CD4-positive, alpha-beta T cell treated with Interleukin-15 for 1 hour (primary cell): ENCODE data around the gene RSRP1.
"Not testable (repeated sequence)": the region's sequence is repeated elsewhere in the genome, so short reads cannot be mapped to it uniquely, and the experiment has no call there.

ENCODE experiments used
- DNase-seq: peaks from one replicate; pipeline ENCODE4 v3.0.0-alpha.2; 2020

Gene RSRP1

DNA sequence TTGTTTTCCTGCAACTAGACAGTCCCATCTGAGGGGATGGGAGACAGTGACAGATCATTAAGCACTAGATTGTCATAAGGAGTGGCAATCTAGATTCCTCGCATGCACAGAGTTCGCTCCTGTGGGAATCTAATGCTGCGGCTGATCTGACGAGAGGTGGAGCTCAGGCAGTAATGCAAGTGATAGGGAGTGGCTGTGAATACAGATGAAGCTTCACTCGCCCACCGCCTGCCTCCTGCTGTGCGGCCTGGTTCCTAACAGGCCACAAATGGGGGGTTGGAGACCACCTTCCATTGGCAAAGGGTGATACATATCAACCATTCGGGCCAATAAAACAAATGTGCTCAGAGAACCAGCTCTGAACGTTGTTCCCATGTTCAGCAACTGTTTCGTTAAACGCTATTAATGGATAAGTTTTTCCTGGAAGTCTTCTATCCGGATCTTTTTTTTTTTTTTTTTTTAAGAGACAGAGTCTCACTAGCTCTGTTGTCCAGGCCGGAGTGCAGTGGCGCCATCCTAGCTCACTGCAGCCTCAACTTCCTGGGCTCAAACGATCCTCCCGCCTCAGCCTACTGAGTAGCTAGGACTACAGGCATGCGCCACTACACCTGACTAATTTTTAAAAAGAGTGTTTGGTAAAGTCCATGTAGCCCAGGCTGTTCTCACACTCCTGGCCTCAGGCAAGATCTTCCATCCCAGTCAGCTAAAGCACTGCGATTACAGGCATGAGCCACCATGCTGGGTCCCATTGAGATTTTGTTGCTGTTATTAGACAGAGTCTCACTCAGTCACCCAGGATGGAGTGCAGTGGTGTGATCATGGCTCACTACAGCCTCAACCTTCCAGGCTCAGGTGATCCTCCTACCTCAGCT is 8.7 kb upstream of the RSRP1 start:
- DNase-seq: no peak

DNA sequence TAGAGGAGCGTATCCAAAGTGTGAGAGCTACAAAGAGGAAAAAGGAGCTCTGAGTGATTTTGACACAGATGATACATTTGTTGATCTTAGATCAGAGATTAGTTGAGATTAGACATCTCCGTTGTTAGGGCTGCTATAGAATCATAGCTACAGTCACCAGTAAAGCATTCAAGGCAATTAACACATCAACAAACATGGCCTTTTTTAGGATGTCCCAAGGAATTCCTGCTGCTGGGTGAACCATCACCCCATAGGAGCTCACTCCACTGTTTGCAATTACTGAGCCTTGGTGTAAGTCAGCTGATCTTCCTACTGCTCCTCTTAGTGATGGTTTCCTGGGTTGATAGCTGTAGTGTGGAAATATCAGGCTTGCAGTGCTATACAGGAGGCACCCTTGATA is 6.7 kb upstream of the RSRP1 start:
- no peak for DNase-seq

DNA sequence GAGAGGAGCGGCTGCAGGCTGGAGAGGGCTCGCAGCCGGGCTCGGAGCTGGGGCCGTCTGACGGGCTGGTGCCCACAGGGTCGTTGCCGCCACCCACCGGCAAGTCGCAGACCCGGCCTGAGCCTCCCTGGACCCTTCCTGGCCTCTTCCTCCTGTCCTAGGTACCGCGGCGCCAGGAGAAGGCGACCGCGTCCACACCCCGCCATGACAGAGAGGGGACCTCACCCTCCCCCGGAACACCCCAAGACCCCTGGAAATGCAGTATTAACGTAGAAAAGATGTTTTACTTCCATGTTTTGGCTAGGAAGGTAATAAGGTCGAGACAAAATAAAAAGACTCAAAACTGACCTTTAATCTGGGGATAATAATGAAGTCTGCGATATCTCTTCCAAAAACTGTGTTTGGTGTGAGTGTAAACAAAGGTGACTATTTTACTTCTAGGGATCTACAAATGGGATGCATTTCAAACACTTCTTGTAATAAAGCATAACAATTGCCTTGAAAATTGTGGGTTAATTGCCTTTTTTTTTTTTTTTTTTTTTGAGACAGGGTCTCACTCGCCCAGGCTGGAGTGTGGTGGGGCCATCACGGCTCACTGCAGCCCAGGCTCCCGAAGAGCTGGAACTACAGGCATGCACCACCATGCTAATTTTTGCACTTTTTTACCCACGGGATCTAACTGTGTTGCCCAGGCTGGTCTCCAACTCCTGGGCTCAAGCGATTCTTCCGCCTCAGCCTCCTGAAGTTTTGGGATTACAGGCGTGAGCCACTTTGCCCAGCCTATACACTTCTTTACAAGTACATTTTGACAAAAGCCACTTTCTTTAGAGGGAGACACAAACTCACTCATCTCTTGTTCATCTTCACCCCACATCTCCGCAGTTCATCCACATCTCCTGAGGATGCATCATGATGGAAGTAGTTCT is 838 bp upstream of the RSRP1 start:
- no peak for DNase-seq

DNA sequence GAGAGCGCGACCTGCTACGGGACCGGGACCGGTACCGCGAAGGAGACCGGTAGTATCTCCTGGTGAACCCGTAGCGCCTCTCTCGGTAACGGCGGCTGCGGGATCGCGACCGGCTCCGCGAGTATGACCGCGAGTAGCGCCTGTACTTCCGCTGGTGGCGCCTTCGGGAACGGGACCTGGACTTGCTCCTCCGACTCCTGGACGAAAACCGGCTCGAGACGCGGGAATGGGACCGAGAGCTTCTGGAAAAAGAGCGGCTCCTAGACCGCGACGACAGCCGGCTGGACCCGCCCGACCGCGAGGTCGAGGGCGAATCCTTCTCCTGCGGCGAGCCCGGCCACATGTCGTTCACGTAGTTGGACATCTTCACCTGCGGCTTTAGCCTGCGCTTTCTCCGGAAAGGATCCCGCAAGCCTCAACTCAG is 642 bp downstream of the RSRP1 start:
- peak; percentile 19 for DNase-seq

DNA sequence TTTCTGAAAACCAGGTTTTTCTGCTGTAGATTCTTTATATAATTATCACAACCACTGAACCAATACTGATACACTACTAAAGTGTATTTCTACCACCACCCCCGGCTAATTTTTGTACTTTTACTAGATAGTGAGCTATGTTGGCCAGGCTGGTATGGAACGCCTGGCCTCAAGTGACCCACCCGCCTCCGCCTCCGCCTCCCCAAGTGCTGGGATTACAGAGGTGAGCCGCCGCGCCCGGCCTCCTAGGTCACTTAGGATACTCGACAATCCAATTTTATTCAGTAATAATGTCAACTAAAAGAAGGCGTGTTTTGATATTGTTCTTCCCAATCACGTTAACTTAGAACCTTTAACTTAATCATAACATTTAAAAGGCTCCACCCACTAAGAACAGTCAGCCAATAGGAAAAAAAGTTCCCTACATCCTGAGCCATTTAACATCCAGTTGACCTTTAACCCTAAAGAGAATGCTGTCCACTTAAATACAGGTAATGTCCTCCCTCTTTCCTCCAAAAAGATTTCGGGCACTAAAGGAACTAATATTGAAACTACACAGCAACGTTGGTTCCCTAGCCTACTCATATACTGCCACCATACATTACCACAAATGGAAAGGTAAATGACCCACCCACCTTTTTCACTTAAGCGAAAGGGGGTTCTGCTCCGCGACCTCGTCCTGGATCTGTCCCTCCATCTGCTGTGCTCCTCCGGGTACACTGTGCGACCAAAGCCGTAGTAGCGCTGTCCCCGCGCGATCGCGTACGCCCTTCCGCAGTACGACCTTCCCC is 1.2 kb downstream of the RSRP1 start:
- no peak for DNase-seq

DNA sequence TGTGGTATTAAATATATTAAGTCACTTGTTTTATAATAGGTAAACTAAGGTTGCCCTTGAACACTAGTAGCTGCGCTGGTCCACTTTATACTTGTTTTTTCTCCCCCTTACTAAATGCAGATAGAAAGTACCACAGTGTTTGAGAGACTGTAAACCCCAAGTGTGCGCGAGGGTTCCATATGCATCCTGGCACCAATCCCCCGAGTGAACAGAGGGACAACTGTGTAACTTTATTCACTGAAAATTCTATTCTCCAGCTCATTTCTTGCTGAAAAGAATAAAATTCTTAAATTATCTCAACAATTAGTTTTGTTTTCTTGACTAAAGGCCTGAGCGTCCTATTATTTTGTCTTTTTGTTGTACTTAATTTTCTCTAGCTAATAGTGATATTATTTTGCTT is 1.9 kb downstream of the RSRP1 start:
- DNase-seq: no peak

DNA sequence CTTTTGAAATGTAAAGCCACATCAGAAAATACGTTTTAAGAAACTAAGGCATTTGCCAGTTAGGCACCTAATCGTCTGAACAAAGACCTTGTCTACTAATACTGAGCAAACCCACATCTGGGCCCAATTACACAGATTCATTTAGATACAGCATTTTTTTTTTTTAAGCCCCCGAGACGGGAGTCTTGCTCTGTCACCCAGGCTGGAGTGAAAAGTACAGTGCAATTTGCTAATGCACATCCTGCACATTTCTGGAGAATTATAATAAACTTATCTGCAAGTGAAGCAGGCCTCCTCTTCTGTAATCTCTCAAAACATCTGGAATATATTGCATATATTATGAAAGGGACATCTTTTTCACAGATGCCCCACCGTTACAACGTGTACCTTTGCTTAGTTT is 3.3 kb downstream of the RSRP1 start:
- DNase-seq: no peak

DNA sequence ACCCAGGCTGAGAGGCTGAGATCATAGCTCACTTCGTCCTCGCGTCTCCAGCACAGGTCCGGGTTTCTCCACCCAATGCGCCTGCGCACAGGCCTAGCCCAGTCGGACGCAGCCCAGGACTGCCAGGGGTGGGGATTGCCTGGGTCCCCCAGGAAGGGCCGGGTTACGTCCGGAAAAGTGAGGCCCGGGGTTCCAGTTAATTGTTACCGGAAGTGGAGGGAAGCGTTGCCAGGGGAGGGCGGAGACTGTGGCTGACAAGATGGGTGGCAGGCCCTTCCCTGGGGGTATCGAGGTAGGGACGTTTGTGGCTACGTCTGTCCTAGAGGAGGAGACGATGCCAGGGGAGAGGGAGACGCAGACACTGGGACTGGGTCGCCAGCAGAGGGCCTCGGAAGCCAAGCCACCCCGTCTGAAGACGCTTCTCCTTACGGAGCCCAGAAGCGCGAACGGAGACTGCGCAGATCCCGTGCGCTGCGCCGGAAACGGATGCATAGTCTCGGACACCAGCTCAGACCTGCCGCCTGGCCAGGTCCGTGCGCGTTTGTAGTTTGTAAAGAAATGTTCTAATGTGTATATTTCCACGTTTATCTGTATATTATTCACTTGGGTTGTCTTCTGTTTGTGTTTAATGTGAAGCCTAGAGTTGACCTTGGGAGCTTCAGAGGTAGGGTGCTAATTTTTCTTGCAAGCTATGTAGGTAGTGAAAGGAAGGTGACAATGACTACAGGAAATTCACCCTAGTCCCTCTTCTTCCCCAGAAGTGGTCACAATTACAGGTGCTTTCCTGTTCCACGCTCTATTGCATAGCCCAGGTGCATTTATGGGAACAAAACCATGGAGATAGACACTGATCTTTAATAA is 7.3 kb downstream of the RSRP1 start:
- peak; percentile 95 for DNase-seq

DNA sequence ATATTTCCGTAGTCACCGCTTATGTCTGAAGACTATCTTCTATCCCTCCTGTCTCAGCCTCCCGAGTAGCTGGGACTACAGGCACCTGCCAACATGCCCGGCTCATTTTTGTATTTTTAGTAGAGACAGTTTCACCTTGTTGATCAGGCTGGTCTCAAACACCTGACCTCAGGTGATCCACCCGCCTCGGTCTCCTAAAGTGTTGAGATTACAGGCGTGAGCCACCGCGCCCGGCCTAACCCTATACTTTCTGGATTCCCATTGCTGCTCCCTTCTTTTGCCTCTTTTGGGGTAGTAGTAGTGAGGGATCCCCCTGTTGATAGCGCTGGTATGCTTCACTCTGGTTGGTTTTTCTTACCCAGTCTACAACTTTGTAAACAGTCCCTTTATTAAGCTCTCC is 9.2 kb downstream of the RSRP1 start:
- no peak for DNase-seq

DNA sequence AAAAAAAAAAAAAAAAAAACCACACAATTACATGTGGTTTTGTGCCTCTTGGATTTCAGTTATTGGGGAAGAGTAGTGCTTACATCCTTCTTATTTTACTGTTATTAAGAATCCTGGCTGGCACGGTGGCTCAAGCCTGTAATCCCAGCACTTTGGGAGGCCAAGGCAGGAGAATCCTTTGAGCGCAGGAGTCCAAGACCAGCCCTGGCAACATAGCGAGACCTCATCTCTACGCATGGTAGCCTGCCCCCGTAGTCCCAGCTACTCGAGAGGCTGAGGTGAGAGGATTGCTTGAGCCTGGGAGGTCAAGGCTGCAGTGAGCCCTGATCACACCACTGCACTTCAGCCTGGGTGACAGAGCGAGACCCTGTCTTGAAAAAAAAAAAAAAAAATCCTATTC is 11.0 kb downstream of the RSRP1 start:
- not testable (repeated sequence) for DNase-seq

DNA sequence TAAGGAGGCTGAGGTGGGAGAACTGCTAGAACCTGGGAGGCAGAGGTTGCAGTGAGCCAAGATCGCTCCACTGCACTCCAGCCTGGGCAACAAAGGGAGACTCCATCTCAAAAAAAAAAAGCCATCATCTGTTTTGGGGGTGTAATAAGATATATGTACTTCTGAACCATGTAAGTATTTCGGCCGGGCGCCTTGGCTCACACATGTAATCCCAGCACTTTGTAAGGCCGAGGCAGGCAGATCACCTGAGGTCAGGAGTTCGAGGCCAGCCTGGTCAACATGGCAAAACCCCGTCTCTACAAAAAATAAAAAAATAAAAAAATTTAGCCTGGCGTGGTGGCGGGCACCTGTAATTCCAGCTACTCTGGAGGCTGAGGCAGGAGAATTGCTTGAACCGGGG is 11.8 kb downstream of the RSRP1 start:
- DNase-seq: not testable (repeated sequence)

DNA sequence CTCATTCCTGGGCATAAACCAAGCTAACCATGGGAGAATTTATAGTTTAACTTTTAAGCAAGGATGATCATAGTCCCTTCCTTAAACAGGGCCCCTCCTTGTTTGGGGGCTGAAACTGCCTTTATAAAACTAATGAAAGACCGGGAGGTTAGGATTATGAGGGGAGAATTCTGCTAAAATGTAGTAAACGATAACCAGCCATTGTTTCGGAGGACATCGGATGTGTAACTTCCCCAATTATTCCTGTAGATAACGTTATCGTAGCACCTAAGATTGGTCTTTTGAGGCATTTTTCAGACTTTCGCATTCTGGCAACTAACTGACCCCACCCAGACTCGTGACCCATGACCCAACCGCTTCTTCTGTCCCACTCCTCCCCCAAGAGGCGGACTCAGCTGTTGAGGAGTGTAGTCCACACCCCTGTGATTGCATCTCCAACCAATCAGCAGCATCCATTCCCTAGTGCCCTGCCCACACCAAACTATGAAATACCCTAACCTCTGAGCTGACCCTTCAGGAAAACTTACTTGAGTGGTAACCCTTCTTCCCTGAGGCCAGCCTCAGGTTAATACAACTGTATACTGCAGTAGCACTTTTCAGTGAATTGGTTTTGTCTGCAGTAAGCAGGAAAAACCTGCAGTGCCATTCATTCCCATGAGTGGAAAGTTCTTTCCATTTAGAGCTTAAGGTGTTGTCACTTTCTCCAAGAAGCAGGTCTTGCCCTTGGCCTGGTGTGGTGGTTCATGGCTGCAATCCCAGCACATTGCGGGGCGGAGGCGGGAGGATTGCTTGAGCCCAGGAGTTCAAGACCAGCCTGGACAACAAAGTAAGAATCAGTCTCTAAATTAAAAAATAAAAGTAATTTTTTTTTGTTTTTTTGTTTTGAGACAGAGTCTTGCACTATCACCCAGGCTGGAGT is 14.1 kb downstream of the RSRP1 start:
- DNase-seq: peak; percentile 87

DNA sequence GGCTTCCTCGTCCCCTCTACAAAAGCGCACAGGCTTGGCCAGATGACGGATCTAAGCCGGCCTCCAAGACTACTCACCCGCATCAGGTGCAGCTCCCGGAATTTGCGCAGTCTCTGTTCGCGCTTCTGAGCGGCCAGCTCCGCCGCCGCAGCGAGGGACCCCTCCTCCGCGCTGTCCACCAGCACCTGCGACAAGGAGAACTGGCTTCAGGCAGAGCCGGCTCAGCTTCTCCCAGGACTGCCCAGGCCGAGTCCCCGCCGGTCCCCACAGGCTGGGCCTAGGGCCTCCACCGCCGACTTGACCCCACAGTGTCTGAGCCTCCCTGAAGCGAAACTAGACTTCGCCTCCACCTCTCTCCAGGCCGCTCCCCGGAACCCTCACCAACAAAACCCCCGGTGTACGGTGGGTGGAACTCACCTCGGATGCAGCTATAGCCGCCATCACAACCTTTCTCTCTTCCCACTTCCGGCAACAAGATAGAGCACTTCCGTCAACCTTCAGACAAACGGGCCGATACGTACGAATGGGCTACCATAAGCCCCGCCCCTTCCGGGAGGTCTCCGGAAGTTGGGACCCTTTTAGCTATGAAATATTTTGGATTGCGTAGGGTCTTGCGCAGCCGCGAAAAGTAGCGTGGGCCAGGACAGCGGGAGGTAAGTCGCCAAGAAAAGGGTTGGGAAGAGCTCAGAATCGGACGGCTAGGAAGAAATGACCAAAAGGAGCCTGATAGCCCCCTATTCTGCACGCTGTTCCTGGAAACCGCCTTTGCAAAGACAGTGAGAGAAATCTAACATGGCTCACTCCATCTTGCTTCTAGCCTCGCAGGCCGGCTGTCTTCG is 15.0 kb downstream of the RSRP1 start, which contains the start of gene SYF2:
TSS of gene SYF2 (minus strand) at position 476 of the 839 bp plus-strand sequence. CDS start at position 441, 35 bp downstream.
- peak; percentile 93 for DNase-seq

DNA sequence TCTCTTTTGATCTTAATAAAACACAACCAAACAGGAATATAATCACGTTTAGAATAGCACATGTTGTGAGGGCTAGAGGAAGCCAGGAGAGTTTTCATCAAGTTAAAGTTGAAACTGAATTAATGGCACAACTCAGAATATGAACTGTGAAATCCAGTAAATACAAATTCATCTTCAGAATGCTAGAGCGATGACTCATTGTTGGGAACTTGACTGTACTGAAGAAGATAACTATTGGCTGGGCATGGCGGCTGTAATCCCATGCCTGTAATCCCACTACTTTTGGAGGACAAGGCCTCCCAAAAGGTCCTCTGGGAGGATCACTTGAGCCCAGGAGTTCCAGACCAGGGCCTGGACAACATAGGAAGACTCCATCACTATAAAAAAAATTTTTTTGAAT is 23.8 kb downstream of the RSRP1 start:
- DNase-seq: no peak

DNA sequence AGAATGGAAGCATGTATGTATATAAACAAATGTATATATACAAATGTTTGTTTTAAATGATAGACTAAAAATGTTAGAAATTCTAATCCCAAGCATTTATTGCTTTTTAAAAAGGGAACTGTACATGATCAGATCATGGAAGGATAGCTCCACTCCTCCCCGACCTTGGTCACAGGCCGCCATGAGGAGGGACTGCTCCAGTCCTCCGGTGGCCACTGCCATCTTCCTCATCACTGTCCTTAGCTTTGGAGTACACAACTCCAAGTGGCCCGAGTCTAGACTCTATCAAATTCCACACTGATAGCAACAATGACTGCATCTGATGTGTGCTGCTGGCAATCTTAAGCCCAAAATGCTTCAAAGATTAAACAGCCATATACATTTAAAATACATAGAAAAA is 24.6 kb downstream of the RSRP1 start:
- DNase-seq: no peak

DNA sequence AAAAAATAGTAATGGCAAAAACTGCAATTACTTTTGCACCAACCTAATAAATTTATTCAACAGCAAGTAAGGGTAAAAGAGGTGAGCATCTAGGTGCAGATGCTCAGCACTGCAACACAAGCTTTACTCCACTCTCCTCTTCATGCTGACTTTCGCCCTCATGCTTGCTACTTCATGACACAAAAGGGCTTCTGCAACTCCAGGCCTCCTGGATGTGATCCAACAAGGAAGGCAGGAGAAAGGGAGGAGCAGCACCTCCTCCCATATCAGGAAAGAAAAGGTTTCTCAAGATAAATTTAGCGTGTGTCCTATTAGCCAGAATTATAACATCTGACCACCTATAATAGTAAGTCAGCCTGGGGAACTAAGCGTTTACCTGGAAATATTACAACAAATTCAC is 26.6 kb downstream of the RSRP1 start:
- no peak for DNase-seq

DNA sequence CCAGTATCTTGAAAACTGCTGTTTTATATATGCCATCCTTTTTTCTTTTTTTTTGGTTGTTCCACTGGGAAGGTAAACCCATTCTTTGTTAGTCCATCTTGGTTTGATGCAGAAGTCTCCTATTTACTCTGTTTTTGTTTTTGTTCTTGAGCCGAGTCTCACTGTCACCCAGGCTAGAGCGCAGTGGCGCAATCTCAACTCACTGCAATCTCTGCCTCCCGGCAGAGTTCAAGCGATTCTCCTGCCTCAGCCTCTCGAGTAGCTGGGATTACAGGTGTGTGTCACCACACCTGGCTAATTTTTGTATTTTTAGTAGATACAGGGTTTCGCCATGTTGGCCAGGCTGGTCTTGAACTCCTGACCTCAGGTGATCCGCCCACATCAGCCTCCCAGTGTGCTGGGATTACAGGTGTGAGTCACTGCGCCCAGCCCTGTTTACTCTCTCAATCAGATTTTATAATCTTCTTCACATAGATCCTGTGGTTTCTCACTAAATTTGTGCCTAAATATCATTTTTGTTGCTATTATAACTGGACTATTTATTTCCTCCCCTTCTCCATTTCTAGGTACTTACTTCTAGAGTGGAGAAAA is 27.5 kb downstream of the RSRP1 start:
- no peak for DNase-seq

DNA sequence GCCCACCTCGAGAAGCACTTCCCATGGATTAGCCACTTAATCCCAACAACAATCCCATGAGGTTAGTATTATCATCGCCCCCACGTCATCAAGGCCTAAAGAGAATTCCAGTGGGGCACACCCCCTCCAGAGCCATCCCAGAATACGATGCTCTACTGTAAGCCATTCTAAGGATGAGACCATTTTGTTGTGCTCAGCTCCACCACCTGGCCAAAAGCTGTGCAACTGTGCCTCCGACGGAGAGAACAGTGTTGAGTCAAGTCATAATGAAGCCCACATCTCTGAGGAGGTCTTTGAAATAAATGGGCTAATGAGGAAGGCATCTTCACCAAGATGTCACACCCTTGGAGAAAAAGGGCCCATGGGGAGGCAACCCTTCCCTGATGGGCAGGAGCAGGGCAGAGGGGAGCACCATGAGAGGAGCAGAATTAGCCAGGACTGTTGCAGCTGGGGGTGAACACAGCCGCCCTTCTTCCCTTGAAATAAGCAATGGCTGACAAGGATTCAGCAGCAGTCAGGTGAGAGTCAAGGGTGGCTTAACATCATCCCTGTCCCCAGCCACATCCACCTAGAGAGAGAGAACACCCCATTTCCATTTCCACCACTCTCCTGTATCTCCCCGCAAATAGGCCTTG is 29.5 kb downstream of the RSRP1 start:
- no peak for DNase-seq

DNA sequence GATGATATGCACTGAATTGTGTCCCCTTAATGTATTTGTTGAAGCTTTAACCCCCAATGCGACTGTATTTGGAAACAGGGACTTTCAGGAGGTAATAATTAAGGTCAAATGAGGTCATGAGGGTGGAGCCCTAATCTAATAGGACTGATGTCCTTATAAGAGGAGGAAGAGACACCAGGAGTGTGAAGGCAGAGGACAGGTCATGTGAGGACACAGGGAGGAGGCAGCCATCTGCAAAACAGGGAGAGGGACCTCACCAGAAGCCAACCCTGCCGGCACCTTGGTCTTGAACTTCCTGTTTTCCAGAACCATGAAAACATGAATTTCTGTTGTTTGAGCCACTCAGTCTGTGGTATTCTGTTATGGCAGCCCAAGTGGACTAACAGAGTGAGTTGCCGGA is 30.2 kb downstream of the RSRP1 start:
- DNase-seq: no peak
